Hematopoietic multipotent progenitor cell (in vitro differentiated cells): ENCODE results near the gene CTAG1B. TPM values are rescaled to one million over a fixed set of nuclear protein-coding genes. Genes with fewer than 3 reads are reported as not detected.
"Not testable (repeated sequence)": the region's sequence is repeated elsewhere in the genome, so short reads cannot be mapped to it uniquely, and the experiment has no call there.

Experiments used
- DNase-seq, 3 donors: peaks; one replicate each; pipeline ENCODE4 v3.0.0-alpha.2; 2011 to 2015; ENCODE audit warnings: low read depth in 2 of 3, low spot score in 2 of 3
- small RNA-seq: library from RNA; depleted of rRNA; stranded (forward); fragments of <200 nt; gene quantifications from one replicate; pipeline ENCODE3, GENCODE V24; 2012
- total RNA-seq: library from RNA; depleted of rRNA; stranded (reverse); fragments of >200 nt; gene quantifications from one replicate; pipeline ENCODE4 v1.2.3, GENCODE V29; 2012

The CTAG1B gene
- total RNA-seq, 1 donor = not detected

DNA sequence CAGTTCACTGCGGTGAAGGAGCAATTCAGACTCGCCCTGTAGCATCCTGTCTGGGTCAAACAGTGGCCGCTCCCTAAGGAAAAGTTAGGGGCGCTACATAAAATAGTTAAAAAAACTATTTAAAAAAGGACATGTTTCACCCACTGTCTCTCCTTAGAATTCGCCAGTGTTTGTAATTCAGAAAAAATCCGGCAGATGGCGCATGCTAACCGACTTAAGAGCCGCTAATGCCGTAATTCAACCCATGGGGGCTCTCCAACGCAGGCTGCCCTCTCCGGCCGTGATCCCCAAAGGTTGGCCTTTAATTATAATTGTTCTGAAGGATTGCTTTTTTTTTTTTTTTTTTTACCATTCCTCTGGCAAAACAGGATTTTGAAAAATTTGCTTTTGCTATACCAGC is 28.7 kb downstream of the CTAG1B start:
- DNase-seq = not testable (repeated sequence)

- not testable (repeated sequence) for DNase-seq
Observed at GRCh38 chrX:154584585-154585183, 34.4 kb downstream of the CTAG1B start, which contains the start of gene CTAG1A. CTAG1A (plus strand) TSS chrX:154585133; CDS start chrX:154585207, 74 bp downstream.

- not testable (repeated sequence) for DNase-seq
Observed at GRCh38 chrX:154582994-154583393, 36.1 kb downstream of the CTAG1B start.

GRCh38 chrX:154575076-154575475 is 44.0 kb downstream of the CTAG1B start:
- not testable (repeated sequence) for DNase-seq

DNA sequence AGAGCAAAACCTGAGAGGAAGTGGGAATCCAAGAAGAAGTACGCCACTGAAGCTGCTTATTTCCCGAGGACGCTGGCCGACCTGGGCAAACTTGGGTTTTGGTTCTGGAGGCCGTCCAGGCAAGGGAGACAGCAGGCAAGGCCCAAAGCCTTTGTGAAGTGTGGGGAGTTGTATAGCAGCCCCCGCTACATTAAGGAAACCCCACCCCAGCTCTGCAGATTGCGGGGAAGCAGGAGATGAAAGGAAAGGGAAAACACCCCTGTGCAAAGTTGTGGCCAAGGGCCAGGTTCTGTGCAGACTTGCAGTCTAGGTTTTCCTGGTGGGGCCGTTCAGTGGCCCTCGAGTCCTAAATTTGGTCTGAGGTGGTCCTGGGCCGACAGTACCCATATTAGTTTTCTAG is 46.0 kb downstream of the CTAG1B start:
- not testable (repeated sequence) for DNase-seq

GRCh38 chrX:154570361-154570760 is 48.7 kb downstream of the CTAG1B start:
- not testable (repeated sequence) for DNase-seq

Small RNA genes lying within 50 kb of the gene (small RNA-seq; reads per million reads assigned to genes)
- gene AC244090.1 = not detected
- gene AC244107.2 = not detected

Other genes starting within 250 kb of the CTAG1B start
- gene FLNA, start 244.6 kb downstream of the CTAG1B start, total RNA-seq = 868 TPM
- 24.5 TPM for gene EMD, start 240.0 kb downstream of the CTAG1B start, total RNA-seq
- 7,558 TPM for gene RPL10, start 220.9 kb downstream of the CTAG1B start, total RNA-seq
- 89.7 TPM for gene DNASE1L1, start 210.0 kb downstream of the CTAG1B start, total RNA-seq
- 42.3 TPM for gene TAFAZZIN, start 207.7 kb downstream of the CTAG1B start, total RNA-seq
- gene ATP6AP1, start 190.6 kb downstream of the CTAG1B start, total RNA-seq = 95.1 TPM
- 85.9 TPM for gene GDI1, start 182.1 kb downstream of the CTAG1B start, total RNA-seq
- gene FAM50A, start 175.1 kb downstream of the CTAG1B start, total RNA-seq = 10.5 TPM
- gene PLXNA3, start 161.0 kb downstream of the CTAG1B start, total RNA-seq = 12.1 TPM
- gene LAGE3, start 140.0 kb downstream of the CTAG1B start, total RNA-seq = 47.1 TPM
- gene UBL4A, start 132.7 kb downstream of the CTAG1B start, total RNA-seq = 54.4 TPM
- gene SLC10A3, start 128.7 kb downstream of the CTAG1B start, total RNA-seq = 37.2 TPM
- 43.9 TPM for gene FAM3A, start 103.0 kb downstream of the CTAG1B start, total RNA-seq
- gene G6PD, start 72.4 kb downstream of the CTAG1B start, total RNA-seq = 110 TPM
- gene IKBKG, start 71.7 kb downstream of the CTAG1B start, total RNA-seq = 13.2 TPM
- not detected for gene CTAG1A, start 34.1 kb downstream of the CTAG1B start, total RNA-seq
- not detected for gene CTAG2, start 34.3 kb upstream of the CTAG1B start, total RNA-seq
- 49.5 TPM for gene GAB3, start 131.8 kb upstream of the CTAG1B start, total RNA-seq
- gene DKC1, start 143.6 kb upstream of the CTAG1B start, total RNA-seq = 45.2 TPM
- gene MPP1, start 186.2 kb upstream of the CTAG1B start, total RNA-seq = 154 TPM
- not detected for gene SMIM9, start 215.4 kb upstream of the CTAG1B start, total RNA-seq